LHCN-M2 (cell line): ENCODE results near the gene KIF1B. TPM values are rescaled to one million over a fixed set of nuclear protein-coding genes. Genes with fewer than 3 reads are reported as not detected.

Experiments used
- DNase-seq: peaks from one replicate; pipeline ENCODE4 v3.0.0-alpha.2; 2012; ENCODE audit warnings: low read depth
- total RNA-seq: library from RNA; depleted of rRNA; stranded (reverse); fragments of >200 nt; gene quantifications from 2 replicates; pipeline ENCODE4 v1.2.3, GENCODE V29; 2014; rRNA removed

Gene KIF1B
- total RNA-seq, 1 experiment from 2014 or later, result 33.2 TPM

DNA sequence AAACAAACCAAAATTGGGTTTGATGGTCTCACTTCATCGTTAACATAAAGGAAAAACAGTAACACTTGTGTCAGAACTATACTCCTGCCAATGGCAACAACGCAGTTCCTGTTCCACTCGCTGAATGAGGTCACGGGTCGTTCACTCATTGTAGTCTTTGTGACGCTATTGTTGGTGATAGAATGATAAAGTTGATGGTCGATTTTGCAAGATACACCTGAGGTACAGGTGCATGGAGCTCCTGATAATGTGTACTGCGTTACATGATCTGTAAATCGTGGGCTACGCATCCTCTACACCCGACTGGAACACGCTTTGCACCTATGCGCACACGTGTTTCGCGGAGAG, 219.5 kb downstream of the KIF1B start:
- DNase-seq, result no peak

DNA sequence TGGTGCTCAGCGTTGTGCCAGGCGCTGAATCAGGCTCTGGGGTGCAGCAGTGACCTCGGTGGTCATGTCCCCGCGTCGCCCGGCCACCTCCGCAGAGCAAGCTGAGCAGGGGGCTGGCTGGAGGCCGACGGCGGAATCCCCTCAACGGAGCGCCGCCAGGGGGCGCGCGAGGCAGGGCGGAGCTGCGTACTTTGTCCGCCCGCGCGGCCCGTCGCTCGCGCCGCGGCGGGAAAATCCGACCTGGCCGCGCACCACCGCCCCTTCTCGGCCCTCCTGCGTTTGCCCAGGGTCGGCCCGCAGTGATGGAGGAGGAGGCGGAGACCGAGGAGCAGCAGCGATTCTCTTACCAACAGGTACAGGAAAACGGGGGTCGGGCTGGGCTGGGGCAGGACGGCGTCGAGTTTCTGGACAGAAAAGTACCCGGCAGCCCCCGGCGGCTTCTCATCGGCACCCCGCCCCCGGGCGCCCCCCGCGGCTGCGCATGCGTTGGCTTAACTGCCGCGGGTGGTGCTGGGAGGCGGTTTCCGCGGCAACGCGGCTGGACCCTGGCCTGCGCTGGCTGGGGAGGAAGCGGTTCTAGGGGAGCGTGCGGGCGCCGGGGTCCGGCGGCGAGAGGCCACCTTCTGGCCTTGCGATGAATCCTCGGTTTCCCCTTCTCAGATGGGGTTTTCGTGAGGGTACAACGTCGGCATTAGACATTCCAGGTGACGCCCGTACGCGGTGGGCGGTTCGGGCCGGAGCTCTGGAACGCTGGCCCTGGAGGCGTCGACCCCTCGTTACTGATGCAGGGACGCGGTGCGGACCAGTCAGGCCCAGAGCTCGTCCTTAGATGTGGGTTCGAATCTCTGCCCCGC, 220.1 kb downstream of the KIF1B start, which contains the start of gene CENPS:
Gene CENPS (plus strand): TSS at position 218 of the 854 bp plus-strand sequence. CDS start 85 bp downstream, at position 303.
- DNase-seq, result peak; percentile 87

Other genes with a start within 250 kb of the KIF1B start
- gene RBP7, start 213.3 kb upstream of the KIF1B start, total RNA-seq, result not detected in 2 replicates
- gene UBE4B, start 177.6 kb upstream of the KIF1B start, total RNA-seq, result 24.7 and 27.6 TPM in 2 replicates
- 189 and 221 TPM in 2 replicates for gene PGD, start 188.5 kb downstream of the KIF1B start, total RNA-seq
- 10.0 and 14.5 TPM in 2 replicates for gene CENPS, start 219.9 kb downstream of the KIF1B start, total RNA-seq
- gene CORT, start 239.5 kb downstream of the KIF1B start, total RNA-seq, result not detected in 2 replicates